Activated CD8-positive, alpha-beta memory T cell treated with anti-CD3 and anti-CD28 coated beads for 24 hours (primary cell): ENCODE data around the gene KANK2.
"Not testable (repeated sequence)": the region's sequence is repeated elsewhere in the genome, so short reads cannot be mapped to it uniquely, and the experiment has no call there.

ENCODE experiments used
- DNase-seq: peaks from one replicate; pipeline ENCODE4 v3.0.0-alpha.2; 2020

Gene KANK2

DNA sequence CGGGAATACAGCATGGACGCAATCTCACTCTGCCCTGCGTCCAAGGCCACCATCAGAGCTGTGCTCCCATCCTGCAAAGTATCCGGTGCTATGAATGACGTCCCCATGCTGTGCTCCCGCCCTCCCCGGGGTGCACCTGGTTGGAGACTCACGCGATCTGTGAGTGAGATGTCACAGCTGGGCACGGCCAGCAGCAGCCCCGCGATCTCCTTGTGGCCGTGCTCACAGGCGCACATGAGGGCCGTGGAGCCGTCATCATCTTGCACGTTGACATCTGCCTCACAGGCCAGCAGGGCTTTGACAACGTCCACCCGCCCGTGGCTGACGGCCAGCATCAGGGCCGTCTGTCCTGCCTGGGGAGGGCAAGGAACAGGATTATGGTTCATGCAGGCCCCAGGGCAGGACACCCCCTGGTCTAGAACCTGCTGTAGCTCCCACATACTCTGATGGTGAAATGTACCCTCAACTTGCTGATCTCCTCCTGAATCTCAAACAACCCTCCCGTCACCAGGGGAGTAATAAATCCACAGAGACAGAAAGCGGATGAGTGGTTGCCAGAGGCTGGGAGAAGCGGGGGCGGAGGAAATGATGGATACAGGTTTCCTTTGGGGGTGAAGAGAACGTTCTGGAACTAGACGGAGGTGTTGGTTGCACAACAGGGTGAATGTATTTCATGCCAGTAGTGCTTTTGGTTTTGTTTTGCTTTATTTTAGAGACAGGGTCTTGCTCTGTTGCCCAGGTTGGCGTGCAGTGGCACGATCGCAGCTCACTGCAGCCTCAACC, 27.3 kb downstream of the KANK2 start:
- no peak for DNase-seq

DNA sequence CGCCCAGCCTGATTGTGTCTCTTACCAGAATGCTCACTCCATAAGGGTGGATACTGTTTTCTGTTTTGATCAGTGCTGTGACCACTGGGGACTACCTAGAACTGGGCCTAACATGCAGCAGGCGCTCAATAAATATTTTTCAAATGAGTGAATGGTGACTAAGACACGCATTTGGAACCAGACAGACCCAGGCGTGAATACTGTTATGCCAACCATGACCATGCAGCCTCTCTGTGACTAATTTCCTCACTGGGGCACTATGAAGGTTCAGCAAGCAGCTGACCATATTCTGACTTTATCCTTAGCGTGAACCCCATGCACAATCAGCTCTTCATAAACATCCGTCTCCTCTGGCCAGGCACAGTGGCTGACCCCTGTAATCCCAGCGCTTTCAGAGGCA, 28.8 kb downstream of the KANK2 start:
- no peak for DNase-seq

DNA sequence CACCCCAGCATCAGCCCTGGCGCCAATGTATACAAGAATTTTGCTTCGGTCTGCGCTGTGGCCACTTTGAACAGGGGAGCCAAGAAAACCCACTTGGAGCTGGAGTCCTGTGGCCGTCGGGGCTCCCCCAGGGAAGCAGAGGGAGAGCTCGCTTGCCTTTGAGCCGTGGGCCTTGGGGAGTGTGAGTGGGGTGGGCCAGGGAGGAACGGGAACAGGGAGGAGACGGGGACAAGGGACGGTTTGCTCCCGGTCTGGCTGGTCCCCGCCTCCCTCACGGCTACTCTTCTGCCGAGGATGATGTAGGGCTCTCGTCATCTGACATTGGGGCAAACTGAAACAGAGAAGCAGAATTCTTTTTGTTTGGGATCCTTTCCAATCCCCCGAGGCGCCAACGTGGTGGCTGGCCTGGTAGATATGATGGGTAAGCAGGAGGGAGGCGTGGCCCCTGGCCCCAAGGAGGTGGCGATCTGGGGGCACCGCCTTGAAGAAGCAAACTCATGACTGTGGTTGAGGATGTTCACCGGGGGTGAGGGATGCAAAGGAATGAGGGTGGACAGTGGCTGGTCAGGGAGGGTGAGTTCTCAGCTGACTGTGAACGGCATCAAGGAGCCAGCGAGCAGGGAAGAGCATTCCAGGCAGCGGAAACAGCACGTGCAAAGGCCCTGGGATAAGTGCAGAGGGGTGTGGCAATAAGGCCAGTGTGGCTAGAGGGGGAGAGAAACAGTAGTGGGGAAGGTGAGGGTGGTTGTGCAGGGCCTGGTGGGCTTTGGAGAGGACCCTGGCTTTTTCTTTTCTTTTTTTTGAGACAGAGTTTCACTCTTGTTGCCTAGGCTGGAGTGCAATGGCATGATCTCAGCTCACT, 30.8 kb downstream of the KANK2 start:
- no peak for DNase-seq

DNA sequence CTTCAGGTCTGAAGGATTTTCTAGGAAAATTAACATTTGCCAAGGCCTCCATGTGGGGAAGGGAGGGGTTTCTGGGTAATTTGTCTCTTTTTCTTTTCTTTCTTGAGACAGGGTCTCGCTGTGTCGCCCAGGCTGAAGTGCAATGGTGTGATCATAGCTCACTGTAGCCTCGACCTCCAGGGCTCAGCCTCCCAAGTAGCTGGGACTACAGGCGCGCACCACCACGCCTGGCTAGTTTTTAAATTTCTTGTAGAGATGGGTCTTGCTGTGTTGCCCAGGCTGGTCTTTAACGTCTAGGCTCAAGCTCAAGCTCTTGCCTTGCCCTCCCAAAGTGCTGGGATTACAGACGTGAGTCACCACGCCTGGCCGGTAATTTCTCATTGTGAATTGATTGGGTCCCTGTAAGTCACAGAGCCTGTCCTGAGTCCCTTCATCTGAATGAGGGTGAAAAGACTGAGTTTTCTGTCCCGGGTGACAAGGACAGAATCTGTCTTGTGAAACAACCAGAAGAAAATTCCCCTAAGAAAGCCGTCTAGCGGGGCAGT, 31.8 kb downstream of the KANK2 start:
- no peak for DNase-seq

DNA sequence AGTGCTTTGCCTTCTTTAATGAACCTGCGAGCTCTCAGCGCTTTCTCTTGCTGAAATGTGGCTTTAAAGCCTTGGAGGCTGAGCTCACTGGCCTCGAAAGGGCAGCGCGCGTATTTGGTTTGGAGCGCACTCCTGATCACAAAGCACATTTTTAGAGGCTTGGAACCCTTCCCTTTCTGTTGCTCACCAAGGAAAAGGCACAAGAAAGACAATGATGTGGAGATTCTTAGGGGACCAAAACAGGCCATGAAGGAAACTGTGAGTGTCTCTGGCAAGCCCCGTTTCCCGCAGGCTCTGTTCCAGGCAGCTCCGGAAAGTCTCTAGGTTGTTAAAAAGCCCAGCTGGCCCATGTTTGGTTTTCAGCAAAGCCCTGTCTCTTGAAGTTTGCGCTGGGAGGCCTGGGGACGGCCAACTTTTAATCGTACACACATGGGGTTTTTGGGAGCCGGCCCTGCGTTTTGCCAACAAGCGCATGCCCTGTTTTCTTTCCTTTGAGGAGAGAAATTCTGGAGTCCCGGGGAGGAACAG, 32.4 kb downstream of the KANK2 start:
- no peak for DNase-seq

DNA sequence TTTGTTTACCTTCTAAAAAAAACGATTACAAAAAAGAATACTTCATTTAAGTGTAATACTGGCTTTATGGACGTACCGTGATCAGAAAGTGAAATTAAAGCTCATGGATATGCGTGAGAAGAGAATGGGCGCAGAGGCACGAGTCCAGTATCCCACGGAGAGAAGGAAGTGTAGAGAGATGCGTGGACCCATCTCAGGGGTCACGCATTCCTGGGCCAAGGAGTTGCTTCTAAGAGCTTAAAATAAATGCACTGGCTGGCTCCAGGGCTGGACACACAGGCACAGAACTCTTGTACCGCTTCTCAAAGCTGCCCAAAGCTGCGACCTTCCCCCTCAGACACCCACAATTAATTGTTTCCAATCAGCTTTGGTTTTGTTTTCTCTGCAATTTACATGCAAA, 33.0 kb downstream of the KANK2 start:
- no peak for DNase-seq

DNA sequence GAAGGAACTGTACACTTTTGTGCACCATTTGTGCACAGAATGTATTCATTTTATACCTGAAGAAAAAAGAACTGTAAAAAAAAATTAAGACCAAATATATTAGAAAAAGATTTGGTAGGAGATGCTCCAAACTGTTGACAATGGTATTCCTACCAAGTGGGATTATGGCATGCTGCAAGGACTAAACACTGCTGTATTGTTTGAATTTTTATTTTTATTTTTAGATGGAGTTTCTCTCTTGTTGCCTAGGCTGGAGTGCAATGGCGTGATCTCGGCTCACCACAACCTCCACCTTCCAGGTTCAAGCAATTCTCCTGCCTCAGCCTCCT, 36.9 kb downstream of the KANK2 start:
- DNase-seq: not testable (repeated sequence)

DNA sequence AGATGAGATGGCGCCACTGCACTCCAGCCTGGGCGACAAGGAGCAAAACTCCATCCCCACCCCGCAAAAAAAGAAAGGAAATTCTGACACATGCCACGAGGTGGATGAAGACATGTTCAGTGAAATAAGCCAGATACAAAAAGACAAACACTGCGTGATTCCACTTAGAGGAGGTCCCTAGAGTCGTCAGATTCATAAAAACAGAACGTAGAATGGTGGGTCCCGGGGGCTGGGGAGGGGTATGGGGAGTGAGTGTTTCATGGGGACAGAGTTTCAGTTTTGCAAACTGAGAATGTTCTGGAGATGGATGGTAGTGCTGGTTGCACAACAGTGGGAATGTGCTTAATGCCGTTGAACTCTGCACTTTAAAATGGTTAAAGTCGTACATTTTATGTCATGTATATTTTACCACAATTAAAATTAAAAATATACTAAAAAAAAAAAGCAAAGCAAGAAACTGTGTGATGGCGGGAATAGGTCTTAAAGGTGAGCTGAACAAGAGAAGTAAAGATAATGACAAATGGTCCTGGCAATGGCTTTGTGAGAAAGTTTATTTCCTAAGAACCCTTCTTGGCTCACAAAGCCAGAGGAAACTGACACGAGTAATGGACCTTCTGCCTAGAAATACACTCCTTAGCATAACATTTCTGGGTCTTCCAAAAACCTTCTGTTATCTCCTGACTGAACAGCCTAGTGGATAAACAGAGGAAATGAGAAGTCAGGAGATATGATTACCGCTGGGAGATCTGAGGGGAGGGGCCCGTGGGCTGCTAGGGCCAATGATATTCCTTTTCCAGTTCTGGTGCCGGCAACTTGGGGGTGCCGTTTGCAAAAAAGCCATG, 37.5 kb downstream of the KANK2 start:
- no peak for DNase-seq

DNA sequence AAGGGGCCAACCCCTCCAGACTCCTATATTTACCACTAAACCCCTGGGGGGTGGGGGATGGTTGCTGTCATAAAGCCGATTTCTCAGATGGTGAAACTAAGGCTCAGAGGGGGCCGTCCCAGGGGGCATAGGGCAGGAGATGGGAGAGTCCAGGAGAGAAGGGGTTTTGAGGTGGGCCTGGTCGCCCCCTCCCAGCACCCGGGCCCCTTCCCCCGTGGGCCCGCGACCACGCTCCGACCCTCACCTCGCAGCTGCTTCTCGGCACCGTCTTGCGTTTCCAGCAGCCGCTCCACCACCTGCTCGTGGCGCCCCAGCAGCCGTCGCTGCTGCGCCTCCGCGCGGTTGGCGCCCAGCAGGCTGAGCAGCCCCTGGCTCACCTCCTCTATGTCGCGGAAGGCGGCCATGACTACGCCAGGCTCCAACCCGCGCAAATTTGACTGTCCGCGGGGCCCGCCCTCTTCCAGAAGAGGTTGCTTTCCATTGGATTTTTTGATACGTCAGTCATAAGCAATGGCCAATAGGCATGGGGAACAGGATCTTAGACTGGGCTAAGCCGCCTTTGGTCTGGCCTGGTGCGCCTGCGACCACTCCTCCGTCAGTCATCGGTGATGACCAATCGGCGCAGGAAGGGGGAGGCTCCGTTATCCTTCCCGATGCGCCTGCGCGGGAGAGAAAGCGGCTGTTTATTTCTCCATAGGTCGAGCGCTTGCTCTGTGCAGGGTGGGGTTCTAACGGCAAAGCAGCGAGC, 41.8 kb downstream of the KANK2 start, which contains the start of gene SPC24:
SPC24 (minus strand) TSS at position 410 of the 748 bp plus-strand sequence; CDS start at position 404, 6 bp downstream.
- peak; percentile 94 for DNase-seq

DNA sequence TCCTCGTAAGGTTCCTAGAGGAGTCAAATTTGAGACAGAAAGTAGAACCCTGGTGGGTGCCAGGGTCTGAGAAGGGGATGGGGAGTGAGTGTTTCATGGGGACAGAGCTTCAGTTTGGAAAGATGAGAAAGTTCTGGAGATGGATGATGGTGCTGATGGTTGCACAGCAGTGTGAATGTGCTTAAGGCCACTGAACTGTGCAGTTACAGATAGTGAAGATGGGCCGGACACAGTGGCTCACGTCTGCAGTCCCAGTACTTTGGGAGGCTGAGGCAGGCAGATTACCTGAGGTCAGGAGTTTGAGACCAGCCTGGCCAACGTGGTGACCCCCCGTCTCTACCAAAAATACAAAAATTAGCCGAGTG, 42.7 kb downstream of the KANK2 start:
- no peak for DNase-seq

DNA sequence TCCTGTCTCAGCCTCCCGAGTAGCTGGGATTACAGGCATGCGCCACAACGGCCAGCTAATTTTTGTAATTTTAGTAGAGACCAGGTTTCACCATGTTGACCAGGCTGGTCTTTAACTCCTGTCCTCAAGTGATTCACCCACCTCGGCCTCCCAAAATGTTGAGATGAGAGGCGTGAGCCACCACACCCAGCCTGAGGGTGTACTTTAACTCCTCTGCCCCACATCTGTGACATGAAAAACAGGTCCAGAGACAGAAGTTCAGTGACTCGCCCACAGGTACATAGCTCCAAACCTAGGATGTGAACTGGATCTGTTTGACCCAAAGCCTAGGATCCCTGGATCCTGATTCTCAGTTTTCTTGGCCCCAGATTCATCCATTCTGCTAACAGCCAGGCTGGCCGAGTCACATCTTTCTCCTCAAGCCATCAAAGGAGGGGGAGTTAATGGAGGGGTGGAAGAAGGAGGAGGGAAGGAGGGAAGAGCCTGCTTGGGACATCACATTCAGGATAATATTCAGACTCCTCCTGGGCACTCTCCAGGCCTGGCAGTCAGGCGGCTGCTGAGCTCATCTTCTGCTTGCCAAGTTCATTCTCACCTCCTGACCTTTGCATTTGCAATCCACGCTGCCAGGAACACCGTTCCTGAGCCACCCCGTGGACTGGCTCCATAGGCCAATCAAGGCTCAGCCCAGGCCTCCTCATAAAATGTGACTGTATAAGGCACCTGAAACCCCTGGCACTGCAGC, 44.9 kb downstream of the KANK2 start:
- DNase-seq: no peak

DNA sequence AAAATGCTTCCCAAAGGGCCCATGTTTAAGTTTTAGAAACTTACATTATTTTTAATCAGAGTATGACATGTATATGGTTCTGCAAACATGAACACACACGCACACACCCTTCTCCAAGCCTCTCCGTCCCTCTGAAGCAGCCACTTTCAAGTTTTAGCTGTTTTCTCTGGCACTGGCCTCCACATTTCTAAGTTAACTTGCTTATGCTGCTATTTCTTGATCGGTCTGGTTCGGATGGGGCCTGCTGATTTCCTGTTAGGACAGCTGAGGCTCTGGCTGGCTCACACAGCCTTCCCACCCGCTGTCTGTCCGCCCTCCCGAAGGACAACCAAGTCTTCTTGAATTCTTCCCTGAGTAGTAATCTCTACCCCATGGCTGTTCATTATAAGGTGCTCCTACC, 46.2 kb downstream of the KANK2 start:
- DNase-seq: no peak

DNA sequence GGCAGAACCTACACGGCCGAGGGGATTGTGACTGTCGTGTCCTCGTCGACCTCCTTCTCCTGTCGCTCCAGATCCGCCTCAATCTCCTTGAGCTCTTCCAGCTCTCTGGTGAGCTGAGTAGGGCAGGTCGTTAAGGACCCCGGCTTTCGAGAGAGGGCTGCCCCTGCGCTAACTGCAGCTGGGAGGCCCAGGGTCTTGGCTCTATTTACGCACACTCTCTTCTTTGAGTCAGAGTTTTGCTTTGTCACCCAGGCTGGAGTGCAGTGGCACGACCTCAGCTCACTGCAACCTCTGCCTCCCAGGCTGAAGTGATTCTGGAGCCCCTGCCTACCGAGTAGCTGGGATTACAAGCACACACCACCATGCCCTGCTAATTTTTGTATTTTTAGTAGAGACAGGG, 49.3 kb downstream of the KANK2 start:
- DNase-seq: no peak

DNA sequence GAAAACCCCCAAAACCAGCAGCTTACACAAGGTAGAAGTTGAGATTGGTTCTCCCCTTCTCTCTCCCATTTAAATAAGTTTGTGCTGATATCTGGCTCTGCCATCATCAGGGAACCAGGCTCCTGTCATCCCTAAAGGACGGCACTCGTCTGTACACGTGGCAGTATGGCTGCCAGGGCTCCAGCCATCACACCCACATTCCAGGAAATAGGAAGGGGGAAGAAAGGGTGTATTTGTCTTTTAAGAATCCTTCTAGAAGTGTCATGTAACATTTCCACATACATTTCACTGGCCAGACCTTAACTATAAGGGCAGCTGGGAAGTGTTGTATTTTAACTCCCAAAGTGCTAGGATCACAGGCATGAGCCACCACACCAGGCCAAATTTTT, 51.8 kb downstream of the KANK2 start:
- no peak for DNase-seq

DNA sequence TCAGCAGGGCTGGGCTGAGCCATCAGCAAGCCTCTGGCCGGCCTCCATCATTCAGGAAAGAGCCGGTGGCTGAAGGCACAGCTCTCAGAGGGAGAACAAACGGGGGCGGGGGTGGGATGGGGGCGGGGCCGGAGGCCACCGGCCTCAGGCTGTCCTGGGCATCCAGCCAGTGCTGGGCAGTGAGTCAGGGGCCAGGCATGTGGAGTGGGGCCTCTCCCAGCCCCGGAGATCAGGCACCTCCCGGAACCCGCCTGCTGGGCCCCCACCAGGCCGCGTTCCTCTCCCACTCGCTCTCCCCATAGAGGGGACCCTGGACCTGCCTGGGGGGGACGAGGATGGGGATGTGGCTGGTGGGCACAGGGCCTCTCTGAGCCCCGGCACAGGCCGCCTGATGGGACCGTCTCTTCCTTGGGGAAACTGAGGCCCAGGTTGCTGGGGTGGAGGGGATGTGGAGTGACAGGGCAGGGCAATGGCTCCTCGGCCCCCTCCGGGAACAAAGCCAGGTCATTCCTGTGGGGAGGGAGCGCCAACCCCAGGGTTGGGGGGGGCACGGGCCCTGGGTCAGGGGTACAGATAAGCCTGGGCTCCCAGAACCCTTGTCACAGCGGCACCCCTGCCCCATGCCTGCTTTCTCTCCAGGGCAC, 54.7 kb downstream of the KANK2 start:
- DNase-seq: no peak

DNA sequence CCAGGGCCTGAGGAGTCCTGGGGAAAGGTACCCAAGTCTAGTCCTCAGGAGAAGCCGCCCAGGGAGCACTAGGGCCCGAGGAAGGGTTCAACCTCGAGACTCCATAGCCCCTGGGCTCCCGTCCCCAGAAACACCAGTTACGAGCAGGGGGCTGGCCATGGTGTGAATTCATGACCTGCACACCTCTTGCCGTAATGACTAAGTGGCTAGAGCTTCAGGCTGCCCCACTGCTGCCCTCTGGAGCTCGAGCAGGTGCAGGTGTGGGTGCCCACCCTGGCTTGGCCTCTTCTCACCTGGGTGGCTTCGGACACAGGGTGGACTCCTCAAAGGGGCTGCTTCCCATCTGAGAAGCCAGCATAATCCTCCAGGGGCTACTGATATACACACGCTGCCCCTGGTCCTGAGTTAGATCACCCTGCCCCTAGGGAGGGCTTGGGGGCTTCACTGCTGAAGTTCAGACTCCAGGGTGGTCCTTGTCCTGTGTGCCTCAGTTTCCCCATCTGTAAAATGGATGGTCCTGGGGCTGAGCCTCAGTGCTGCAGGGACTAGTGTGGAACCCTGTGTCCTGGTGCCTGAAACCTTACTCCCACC, 55.3 kb downstream of the KANK2 start:
- no peak for DNase-seq

DNA sequence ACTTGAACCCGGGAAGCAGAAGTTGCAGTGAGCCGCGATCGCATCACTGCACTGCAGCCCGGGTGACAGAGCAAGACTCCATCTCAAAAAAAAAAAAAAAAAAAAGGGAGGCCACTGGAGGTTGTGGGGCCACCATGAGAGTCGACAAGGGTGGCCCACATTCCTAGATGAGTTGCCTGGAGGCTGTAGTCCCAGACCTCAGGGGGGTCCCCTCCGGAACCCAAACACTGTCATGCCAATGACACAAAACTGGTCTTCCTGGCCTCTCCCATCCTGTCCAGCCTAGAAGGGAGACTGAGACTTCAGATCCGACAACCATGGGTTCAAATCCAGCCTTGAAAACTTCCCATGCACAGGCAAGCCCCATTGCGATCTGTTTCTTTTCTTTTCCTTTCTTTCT, 56.4 kb downstream of the KANK2 start:
- DNase-seq: no peak

DNA sequence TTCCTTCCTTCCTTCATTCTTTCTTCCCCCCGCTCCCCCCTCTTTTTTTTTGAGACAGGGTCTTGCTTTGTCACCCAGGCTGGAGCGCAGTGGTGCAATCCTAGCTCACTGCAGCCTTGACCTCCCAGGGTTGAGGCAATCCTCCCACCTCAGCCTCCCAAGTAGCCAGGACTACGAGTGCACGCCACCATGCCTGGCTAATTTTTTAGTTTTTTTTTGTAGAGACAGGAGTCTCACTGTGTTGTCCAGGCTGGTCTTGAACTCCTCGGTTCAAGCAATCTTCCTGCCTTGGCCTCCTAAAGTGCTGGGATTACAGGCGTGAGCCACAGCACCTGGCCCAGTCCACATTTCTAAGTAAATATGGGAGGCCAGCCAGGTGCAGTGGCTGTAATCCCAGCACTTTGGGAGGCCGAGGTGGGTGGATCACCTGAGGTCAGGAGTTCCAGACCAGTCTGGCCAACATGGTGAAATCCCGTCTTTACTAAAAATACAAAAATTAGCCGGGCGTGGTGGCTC, 57.3 kb downstream of the KANK2 start:
- not testable (repeated sequence) for DNase-seq

DNA sequence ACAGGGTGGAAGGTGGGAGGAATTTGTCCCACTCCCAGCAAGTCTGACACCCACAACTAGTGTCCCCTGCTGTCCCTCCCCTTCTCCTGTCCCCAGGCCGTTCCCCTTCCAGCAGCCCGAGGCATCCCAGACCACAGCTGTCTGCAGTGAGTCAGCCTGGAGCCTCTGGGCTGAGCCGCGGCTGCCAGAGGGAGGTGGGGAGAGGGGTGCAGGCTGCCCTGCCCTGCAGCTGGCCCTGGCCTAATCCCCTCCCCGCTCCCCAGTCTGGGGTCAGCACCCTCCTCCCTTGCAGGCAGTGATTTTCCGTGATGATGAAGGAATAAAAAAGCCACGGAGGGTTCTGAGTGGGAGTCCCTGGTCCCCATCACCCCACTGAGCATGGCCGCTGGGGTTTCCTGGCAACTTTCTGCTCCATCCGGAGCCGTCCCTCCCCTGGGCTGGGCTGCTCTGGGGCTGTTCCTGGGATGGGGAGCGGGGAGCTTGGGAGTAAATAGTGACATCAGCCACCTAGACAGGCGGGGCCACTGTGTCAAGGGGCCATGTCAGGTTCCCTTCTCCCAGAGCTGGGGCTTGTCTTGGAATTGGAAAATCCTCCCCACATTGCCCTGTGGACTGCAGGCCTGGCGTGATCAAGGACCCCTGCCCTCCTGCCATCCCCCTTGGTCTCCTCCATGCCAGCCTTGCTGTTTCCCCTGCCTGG, 58.6 kb downstream of the KANK2 start:
- DNase-seq: no peak
